ENCODE data around the gene AFF3.

Gene AFF3

DNA sequence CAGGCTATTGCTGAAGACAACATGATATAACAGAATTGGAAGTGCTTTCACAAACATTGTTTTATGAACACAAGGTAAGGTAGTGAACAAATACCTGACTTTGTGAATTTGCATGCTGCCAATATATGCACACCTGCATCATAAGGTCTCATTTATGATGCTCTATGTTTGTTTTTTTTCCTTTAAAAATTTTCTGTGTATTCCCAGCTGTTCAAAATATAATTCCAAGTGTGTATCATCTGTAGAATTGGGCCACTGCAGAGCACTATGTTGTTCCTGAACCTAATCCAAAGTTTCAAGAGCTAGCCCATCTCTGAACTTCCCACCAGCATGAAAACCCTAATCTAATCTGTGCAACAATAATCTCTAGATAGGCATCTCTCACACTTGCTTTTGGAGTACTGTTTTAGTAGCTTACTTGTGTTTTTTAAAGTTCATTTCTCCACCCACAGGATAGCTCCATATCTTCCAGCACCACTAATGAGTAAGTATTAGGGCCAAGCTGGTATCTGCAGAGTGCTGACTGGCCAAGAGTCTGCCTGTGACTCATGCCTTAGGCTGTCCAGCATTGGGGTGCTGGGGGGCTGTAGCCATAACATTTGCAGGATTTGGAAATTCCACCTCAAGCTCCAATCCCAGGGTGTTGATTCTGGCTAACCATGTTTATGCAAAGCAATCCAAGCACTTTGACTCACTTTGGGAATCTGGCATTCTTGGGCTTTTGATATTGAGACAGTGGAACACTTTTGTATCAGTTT lies 444.4 kb downstream of the AFF3 start:
- Histone ChIP-seq H3K9ac (ENCODE audit: low read length) (no peak overlapping the region), H4K20me1 (ENCODE audit: insufficient read depth, low read length) (no peaks in the 10 kb centered on the region), H3K79me2 (ENCODE audit: insufficient read depth, low read length) (no peaks in the 10 kb centered on the region), H3K4me2 (ENCODE audit: low read length) (no peak overlapping the region), H3K4me3 (ENCODE audit: low read depth, low read length, poor library complexity, severe bottlenecking) (no peak overlapping the region), H3K9me3 (ENCODE audit: low read length) (no peaks in the 10 kb centered on the region), H3K27ac (ENCODE audit: low read depth, low read length, poor library complexity, severe bottlenecking) (no peak overlapping the region), H3K27me3 (ENCODE audit: insufficient read depth, low read length) (no peaks in the 10 kb centered on the region), H3K9me2 (ENCODE audit: low read depth, low read length) (no peaks in the 10 kb centered on the region), H3F3A (ENCODE audit: insufficient read depth, low read length) (no peaks in the 10 kb centered on the region), H3K36me3 (ENCODE audit: insufficient read depth, low read length) (peaks cover 36% of the 10 kb centered on the region; the same call in 1 of the 2 replicates), H2AFZ (ENCODE audit: low read length) (no peak overlapping the region), H3K4me1 (ENCODE audit: insufficient read depth, low read length, severe bottlenecking) (no peaks in the 10 kb centered on the region)
- TF ChIP-seq, protein P1, sequence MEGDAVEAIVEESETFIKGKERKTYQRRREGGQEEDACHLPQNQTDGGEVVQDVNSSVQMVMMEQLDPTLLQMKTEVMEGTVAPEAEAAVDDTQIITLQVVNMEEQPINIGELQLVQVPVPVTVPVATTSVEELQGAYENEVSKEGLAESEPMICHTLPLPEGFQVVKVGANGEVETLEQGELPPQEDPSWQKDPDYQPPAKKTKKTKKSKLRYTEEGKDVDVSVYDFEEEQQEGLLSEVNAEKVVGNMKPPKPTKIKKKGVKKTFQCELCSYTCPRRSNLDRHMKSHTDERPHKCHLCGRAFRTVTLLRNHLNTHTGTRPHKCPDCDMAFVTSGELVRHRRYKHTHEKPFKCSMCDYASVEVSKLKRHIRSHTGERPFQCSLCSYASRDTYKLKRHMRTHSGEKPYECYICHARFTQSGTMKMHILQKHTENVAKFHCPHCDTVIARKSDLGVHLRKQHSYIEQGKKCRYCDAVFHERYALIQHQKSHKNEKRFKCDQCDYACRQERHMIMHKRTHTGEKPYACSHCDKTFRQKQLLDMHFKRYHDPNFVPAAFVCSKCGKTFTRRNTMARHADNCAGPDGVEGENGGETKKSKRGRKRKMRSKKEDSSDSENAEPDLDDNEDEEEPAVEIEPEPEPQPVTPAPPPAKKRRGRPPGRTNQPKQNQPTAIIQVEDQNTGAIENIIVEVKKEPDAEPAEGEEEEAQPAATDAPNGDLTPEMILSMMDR (IDR thresholded peaks at IDR 0.05; ENCODE audit: low read length), result no peak
- TF ChIP-seq EZH2 (IDR thresholded peaks at IDR 0.05; ENCODE audit: borderline replicate concordance, low read length), result no peak

DNA sequence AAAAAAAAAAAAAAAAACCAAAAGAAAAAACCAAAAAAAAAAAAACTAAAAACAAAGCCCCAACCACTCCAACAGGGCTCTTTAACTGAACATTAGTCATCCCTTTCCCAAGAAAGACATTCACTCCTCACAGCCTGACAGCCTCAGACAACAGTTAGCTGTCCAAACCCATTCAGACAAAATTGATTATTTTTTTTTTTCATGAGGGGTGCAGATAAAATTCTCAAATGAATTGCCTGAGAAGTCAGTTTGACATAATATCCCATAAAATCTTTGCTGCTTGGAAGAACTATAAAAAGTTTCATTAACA lies 446.5 kb downstream of the AFF3 start:
- Histone ChIP-seq H3K9ac (ENCODE audit: low read length) (no peak overlapping the region), H2AFZ (ENCODE audit: low read length) (no peak overlapping the region), H3K4me1 (ENCODE audit: insufficient read depth, low read length, severe bottlenecking) (no peaks in the 10 kb centered on the region), H3K79me2 (ENCODE audit: insufficient read depth, low read length) (no peaks in the 10 kb centered on the region), H3K4me2 (ENCODE audit: low read length) (no peak overlapping the region), H3K27ac (ENCODE audit: low read depth, low read length, poor library complexity, severe bottlenecking) (no peak overlapping the region), H3K27me3 (ENCODE audit: insufficient read depth, low read length) (no peaks in the 10 kb centered on the region), H4K20me1 (ENCODE audit: insufficient read depth, low read length) (no peaks in the 10 kb centered on the region), H3K9me2 (ENCODE audit: low read depth, low read length) (no peaks in the 10 kb centered on the region), H3F3A (ENCODE audit: insufficient read depth, low read length) (no peaks in the 10 kb centered on the region), H3K4me3 (ENCODE audit: low read depth, low read length, poor library complexity, severe bottlenecking) (no peak overlapping the region), H3K9me3 (ENCODE audit: low read length) (no peaks in the 10 kb centered on the region), H3K36me3 (ENCODE audit: insufficient read depth, low read length) (peaks cover 22% of the 10 kb centered on the region; the same call in 1 of the 2 replicates)
- TF ChIP-seq, protein P1 (IDR thresholded peaks at IDR 0.05; ENCODE audit: low read length), result no peak
- no peak for TF ChIP-seq EZH2 (IDR thresholded peaks at IDR 0.05; ENCODE audit: borderline replicate concordance, low read length)

DNA sequence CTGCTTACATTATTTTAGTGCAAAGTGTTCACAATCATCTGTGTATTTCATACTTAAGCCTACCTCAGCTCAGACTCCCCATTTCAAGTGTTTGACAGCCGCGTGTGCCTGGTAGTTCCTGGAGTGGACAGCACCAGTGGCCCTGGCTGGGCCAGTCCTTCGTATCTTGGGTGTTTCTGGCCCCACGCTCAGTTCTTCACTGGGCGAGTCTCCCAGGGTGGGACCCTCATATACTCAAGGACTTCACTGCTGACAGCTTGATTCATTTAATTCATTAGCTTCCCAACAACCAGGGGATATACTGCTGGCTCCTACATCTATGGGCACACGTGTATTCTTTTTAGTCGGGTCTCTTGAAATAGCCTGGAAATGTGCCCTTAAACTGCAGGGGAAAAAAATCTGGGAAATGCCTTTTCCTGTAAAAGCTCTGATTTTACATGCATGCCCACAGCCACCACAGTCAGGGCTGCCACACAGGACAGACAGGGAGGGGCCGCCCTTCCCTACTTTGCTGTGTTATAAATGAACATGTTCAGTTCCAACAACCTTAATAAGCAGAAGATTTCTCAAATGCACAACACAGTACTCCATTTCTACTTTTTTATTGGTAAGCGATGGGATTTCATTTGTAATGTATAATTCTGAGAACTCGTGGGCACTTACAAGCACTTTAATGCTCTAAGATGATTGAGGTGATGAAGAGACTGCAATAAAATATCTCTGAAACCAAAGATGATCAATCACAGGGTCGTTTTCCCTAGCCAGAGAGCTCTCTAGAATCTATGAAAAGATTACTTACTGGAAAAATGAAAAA lies 447.1 kb downstream of the AFF3 start:
- H3K4me3 ChIP-seq (ENCODE audit: low read depth, low read length, poor library complexity, severe bottlenecking), result no peak overlapping the region

More for the DNA sequence above, 447.1 kb downstream of the AFF3 start:
- TF ChIP-seq, protein P1 (IDR thresholded peaks at IDR 0.05; ENCODE audit: low read length), result no peak
- TF ChIP-seq EZH2 (IDR thresholded peaks at IDR 0.05; ENCODE audit: borderline replicate concordance, low read length), result no peak
- H3K4me2 ChIP-seq (ENCODE audit: low read length), result no peak overlapping the region
- H3F3A ChIP-seq (ENCODE audit: insufficient read depth, low read length), result no peaks in the 10 kb centered on the region
- H4K20me1 ChIP-seq (ENCODE audit: insufficient read depth, low read length), result no peaks in the 10 kb centered on the region
- H3K36me3 ChIP-seq (ENCODE audit: insufficient read depth, low read length), result peaks cover 17% of the 10 kb centered on the region; the same call in 1 of the 2 replicates
- no peaks in the 10 kb centered on the region for H3K27me3 ChIP-seq (ENCODE audit: insufficient read depth, low read length)
- H3K79me2 ChIP-seq (ENCODE audit: insufficient read depth, low read length), result no peaks in the 10 kb centered on the region
- no peak overlapping the region for H3K9ac ChIP-seq (ENCODE audit: low read length)
- H3K4me1 ChIP-seq (ENCODE audit: insufficient read depth, low read length, severe bottlenecking), result no peaks in the 10 kb centered on the region
- no peak overlapping the region for H3K27ac ChIP-seq (ENCODE audit: low read depth, low read length, poor library complexity, severe bottlenecking)
- H3K9me2 ChIP-seq (ENCODE audit: low read depth, low read length), result no peaks in the 10 kb centered on the region
- H2AFZ ChIP-seq (ENCODE audit: low read length), result no peak overlapping the region
- no peaks in the 10 kb centered on the region for H3K9me3 ChIP-seq (ENCODE audit: low read length)

Data from OCI-LY1 (cell line).